CD4-positive, alpha-beta T cell (primary cell): ENCODE data around the gene PITRM1. TPM values are rescaled to one million over a fixed set of nuclear protein-coding genes. Genes with fewer than 3 reads are reported as not detected.

Experiments used
- ATAC-seq: fragments of 200-7000 bp; cut with Tn5 transposase; one replicate; pipeline ENCODE4 v1.10.0; 2022; ENCODE audit warnings: mild to moderate bottlenecking; ENCODE audit not compliant: poor library complexity
- CTCF ChIA-PET: fragments of 350-600 bp; sonication (Branson Sonifier 250); formaldehyde crosslinking; loops from one replicate; lab custom pipeline; 2021; ENCODE audit warnings: antibody characterized with exemption, inconsistent platforms; lab: Charles Lee
- POLR2A ChIA-PET: fragments of 350-600 bp; sonication (Branson Sonifier 250); formaldehyde crosslinking; loops from one replicate; lab custom pipeline; 2021; ENCODE audit warnings: antibody characterized with exemption, inconsistent platforms; lab: Charles Lee
- DNase-seq, 14 experiments: peaks; one replicate each; pipeline ENCODE4 v3.0.0-alpha.2; 2013 to 2020; ENCODE audit warnings: mixed read lengths in 2 of 14
- H3K27ac ChIP-seq, 2 donors: one replicate each; pipeline versions ENCODE4 v1.5.1 to v1.7.0; 2013; ENCODE audit warnings: low read length in 2 of 2, low read depth in 1 of 2, mild to moderate bottlenecking in 1 of 2
- H3K27me3 ChIP-seq, 2 experiments: 1 replicate in 1 of 2; 2 replicates in 1 of 2; pipeline versions ENCODE4 v1.6.1 to v1.7.0; 2013; ENCODE audit warnings: low read length in 2 of 2, control low read depth in 1 of 2, mild to moderate bottlenecking in 1 of 2, moderate library complexity in 1 of 2; ENCODE audit not compliant: insufficient read depth in 2 of 2, control insufficient read depth in 1 of 2
- H3K36me3 ChIP-seq: one replicate; pipeline ENCODE4 v1.6.1; 2013; ENCODE audit warnings: low read length, control low read depth; ENCODE audit not compliant: insufficient read depth
- H3K4me1 ChIP-seq: one replicate; pipeline ENCODE4 v1.6.1; 2013; ENCODE audit warnings: low read length, control low read depth; ENCODE audit not compliant: insufficient read depth
- H3K4me3 ChIP-seq: one replicate; pipeline ENCODE4 v1.5.1; 2013; ENCODE audit warnings: mild to moderate bottlenecking, low read length, moderate library complexity
- H3K9me3 ChIP-seq, 2 experiments: 1 replicate in 1 of 2; 2 replicates in 1 of 2; pipeline versions ENCODE4 v1.6.1 to v1.7.0; 2013; ENCODE audit warnings: low read length in 2 of 2, mild to moderate bottlenecking in 2 of 2, control low read depth in 1 of 2, moderate library complexity in 1 of 2; ENCODE audit not compliant: control insufficient read depth in 1 of 2, insufficient read depth in 1 of 2
- H3K27ac Mint-ChIP-seq: one replicate; pipeline ENCODE4 v1.8.0; 2020; ENCODE audit warnings: mixed read lengths
- H3K27me3 Mint-ChIP-seq: one replicate; pipeline ENCODE4 v1.8.0; 2021; ENCODE audit warnings: mixed read lengths
- H3K36me3 Mint-ChIP-seq: one replicate; pipeline ENCODE4 v1.8.0; 2021; ENCODE audit warnings: low read depth, mixed read lengths
- H3K4me1 Mint-ChIP-seq: one replicate; pipeline ENCODE4 v1.8.0; 2021; ENCODE audit warnings: low read depth, mixed read lengths
- H3K4me3 Mint-ChIP-seq: one replicate; pipeline ENCODE4 v1.8.0; 2020; ENCODE audit warnings: mild to moderate bottlenecking, mixed read lengths
- H3K9me3 Mint-ChIP-seq: one replicate; pipeline ENCODE4 v1.8.0; 2020; ENCODE audit warnings: mixed read lengths
- intact Hi-C, 2 experiments: fragments of 100-400 bp; cut with DNase I in 1 of 2; cut with micrococcal nuclease in 1 of 2; formaldehyde crosslinking; loops; one replicate each; pipeline versions ENCODE4 v1.15.1 to v1.9.0; 2023 to 2025; cut with DNase I, micrococcal nuclease
- total RNA-seq, 174 experiments: library from RNA in 2 of 174; stranded (reverse) in 2 of 174; gene quantifications; one replicate each; pipeline ENCODE4 v1.2.3 and lab custom pipeline; 2021 to 2026
- TF ChIP-seq, protein P1 (sequence below): fragments of 200-600 bp; IDR thresholded peaks from one replicate; pipeline ENCODE4 v1.8.0; 2022; ENCODE audit warnings: antibody characterized with exemption, mild to moderate bottlenecking

The PITRM1 gene
- total RNA-seq, 2 experiments from 2014 or later: 76.7 to 77.8 TPM

DNA sequence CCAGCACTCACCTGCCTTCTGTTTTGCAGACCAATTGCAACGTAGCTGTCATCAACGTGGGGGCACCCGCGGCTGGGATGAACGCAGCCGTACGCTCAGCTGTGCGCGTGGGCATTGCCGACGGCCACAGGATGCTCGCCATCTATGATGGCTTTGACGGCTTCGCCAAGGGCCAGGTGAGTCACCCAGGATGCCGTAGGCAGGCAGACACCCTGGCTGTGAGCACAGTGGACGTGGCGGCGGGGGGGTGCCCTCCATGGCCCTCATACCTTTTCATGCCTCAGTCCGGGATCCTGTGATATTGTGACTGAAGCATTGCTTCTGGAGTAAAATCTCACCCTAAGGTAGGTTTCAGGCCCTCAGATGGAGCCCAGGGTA lies 59.2 kb downstream of the PITRM1 start:
- TF ChIP-seq, protein P1, sequence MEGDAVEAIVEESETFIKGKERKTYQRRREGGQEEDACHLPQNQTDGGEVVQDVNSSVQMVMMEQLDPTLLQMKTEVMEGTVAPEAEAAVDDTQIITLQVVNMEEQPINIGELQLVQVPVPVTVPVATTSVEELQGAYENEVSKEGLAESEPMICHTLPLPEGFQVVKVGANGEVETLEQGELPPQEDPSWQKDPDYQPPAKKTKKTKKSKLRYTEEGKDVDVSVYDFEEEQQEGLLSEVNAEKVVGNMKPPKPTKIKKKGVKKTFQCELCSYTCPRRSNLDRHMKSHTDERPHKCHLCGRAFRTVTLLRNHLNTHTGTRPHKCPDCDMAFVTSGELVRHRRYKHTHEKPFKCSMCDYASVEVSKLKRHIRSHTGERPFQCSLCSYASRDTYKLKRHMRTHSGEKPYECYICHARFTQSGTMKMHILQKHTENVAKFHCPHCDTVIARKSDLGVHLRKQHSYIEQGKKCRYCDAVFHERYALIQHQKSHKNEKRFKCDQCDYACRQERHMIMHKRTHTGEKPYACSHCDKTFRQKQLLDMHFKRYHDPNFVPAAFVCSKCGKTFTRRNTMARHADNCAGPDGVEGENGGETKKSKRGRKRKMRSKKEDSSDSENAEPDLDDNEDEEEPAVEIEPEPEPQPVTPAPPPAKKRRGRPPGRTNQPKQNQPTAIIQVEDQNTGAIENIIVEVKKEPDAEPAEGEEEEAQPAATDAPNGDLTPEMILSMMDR: no peak
- H3K9me3 ChIP-seq: no peaks in the 10 kb centered on the region
- H3K36me3 ChIP-seq: peaks cover 87% of the 10 kb centered on the region
- H3K4me1 ChIP-seq: no peaks in the 10 kb centered on the region
- no peak overlapping the region for H3K27ac Mint-ChIP-seq
- CTCF ChIA-PET: no interaction called here
- H3K9me3 Mint-ChIP-seq: no peaks in the 10 kb centered on the region
- no peaks in the 10 kb centered on the region for H3K27me3 ChIP-seq
- peaks cover 92% of the 10 kb centered on the region for H3K36me3 Mint-ChIP-seq
- intact Hi-C loops: no loop called here
- no peaks in the 10 kb centered on the region for H3K27me3 Mint-ChIP-seq
- POLR2A ChIA-PET: no interaction called here
- DNase-seq (no peak), ATAC-seq (no peak)
- H3K4me1 Mint-ChIP-seq: no peaks in the 10 kb centered on the region
- no peak overlapping the region for H3K4me3 ChIP-seq
- no peak overlapping the region for H3K27ac ChIP-seq
- no peak overlapping the region for H3K4me3 Mint-ChIP-seq

DNA sequence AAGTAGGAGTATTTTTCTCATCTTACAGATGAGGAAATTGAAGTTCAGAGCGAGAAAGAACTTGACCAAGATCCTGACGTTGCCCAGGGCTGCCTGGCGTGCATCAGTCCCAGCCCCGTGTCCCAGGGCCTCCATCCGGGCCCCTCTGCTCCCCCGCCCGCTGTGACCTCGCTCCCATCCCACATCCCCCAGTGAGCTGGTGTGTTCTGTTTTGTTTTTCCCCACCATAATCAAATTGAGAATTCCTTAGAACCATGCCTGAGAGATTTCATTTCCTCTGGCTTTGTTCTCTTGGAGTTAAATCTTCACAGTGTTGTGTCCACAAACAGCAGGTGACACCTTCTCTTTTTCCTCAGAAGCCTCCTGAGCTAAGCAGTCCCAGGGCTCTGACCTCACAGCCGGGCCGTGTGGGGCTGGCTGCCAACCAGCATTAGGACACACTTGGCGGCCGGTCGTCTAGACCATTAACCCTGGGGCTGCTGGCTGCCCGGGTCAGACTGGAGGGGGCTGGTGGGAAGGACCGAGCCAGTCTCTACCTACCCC lies 60.9 kb downstream of the PITRM1 start:
- intact Hi-C loops: no loop called here
- peaks cover 88% of the 10 kb centered on the region for H3K36me3 ChIP-seq
- H3K9me3 ChIP-seq: no peaks in the 10 kb centered on the region
- no peak overlapping the region for H3K4me3 Mint-ChIP-seq
- ChIA-PET POLR2A (no interaction called here), CTCF (no interaction called here)
- no peaks in the 10 kb centered on the region for H3K27me3 Mint-ChIP-seq
- no peak overlapping the region for H3K27ac ChIP-seq
- no peak overlapping the region for H3K27ac Mint-ChIP-seq
- H3K4me1 Mint-ChIP-seq: no peaks in the 10 kb centered on the region
- ATAC-seq (no peak), DNase-seq (no peak)
- peaks cover 93% of the 10 kb centered on the region for H3K36me3 Mint-ChIP-seq
- no peaks in the 10 kb centered on the region for H3K27me3 ChIP-seq
- H3K9me3 Mint-ChIP-seq: no peaks in the 10 kb centered on the region
- no peaks in the 10 kb centered on the region for H3K4me1 ChIP-seq
- H3K4me3 ChIP-seq: no peak overlapping the region
- TF ChIP-seq, protein P1: no peak

DNA sequence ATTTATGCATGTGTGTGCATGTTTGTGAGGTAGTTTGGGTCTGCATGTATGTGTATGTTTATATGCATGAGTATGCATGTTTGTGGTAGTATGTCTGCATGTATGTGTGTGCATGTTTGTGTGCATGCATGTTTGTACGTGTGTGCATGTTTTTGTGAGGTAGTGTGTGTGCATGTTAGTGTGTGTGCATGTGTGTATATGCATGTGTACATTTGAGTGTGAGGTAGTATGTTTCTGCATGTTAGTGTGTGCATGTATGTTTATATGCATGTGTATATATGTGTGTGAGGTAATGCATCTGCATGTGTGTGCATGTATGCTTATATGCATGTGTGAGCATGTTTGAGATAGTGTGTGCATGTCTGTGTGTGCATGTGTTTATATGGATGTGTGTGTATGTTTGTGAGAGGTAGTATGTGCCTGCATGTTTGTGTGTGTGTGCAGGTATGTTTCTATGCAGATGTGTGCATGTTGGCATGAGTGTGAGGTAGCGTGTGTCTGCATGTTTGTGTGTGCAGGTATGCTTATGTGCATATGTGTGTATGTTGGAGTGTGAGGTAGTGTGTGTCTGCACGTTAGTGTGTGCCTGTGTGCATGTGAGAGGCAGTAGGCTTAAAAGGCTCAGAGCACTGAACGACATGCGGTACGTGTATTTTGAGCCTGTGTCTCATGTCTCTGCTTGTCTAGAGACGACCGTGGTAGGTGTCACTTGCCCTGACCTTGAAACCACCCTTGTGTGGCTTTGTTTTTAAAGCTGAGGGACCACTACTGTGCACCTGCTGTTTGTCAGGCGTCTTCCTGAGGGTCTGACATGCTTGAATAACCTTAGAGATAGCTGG lies 61.6 kb downstream of the PITRM1 start:
- Histone ChIP-seq H3K9me3 (no peaks in the 10 kb centered on the region), H3K27me3 (no peaks in the 10 kb centered on the region), H3K36me3 (peaks cover 82% of the 10 kb centered on the region), H3K4me1 (no peaks in the 10 kb centered on the region), H3K27ac (no peak overlapping the region), H3K4me3 (no peak overlapping the region)
- ATAC-seq: no peak
- DNase-seq: no peak
- TF ChIP-seq, protein P1: no peak
- H3K27ac Mint-ChIP-seq: no peak overlapping the region
- intact Hi-C loops: no loop called here
- H3K36me3 Mint-ChIP-seq: peaks cover 86% of the 10 kb centered on the region
- ChIA-PET CTCF (no interaction called here), POLR2A (no interaction called here)
- H3K4me1 Mint-ChIP-seq: no peaks in the 10 kb centered on the region
- H3K9me3 Mint-ChIP-seq: no peaks in the 10 kb centered on the region
- no peaks in the 10 kb centered on the region for H3K27me3 Mint-ChIP-seq
- H3K4me3 Mint-ChIP-seq: no peak overlapping the region
